ENCODE data around the gene CNN2.

Gene CNN2

GRCh38 chr19:1017906-1018305, 8.5 kb upstream of the CNN2 start:
- Histone ChIP-seq H3K27me3 (ENCODE audit: insufficient read depth, low read depth) (no peaks in the 10 kb centered on the region), H2AFZ (ENCODE audit: low read depth) (no peak overlapping the region), H3K9ac (no peak overlapping the region), H3K36me3 (ENCODE audit: insufficient read depth) (no peaks in the 10 kb centered on the region), H3K27ac (no peak overlapping the region), H3K4me2 (no peak overlapping the region), H3K4me3 (IDR thresholded peaks at IDR 0.05; ENCODE audit: insufficient read depth, low read depth, low read length) (no peak overlapping the region), H3K4me1 (ENCODE audit: low read depth, poor library complexity, severe bottlenecking) (peaks cover 22% of the 10 kb centered on the region), H4K20me1 (ENCODE audit: insufficient read depth) (peaks cover 14% of the 10 kb centered on the region), H3K79me2 (ENCODE audit: insufficient read depth, low read depth) (peaks cover 60% of the 10 kb centered on the region)
- TF ChIP-seq CTCF (conservative IDR thresholded peaks at IDR 0.05; ENCODE audit: low read depth, low read length), result no peak

- H3K9ac ChIP-seq, result no peak overlapping the region; the same call in 1 of the 2 replicates
- peaks cover 22% of the 10 kb centered on the region for H3K4me1 ChIP-seq (ENCODE audit: low read depth, poor library complexity, severe bottlenecking)
- peaks cover 14% of the 10 kb centered on the region for H4K20me1 ChIP-seq (ENCODE audit: insufficient read depth)
- H3K4me2 ChIP-seq, result no peak overlapping the region; the same call in 1 of the 2 replicates
- H3K27ac ChIP-seq, result no peak overlapping the region
- H3K27me3 ChIP-seq (ENCODE audit: insufficient read depth, low read depth), result no peaks in the 10 kb centered on the region
- no peak for TF ChIP-seq CTCF (conservative IDR thresholded peaks at IDR 0.05; ENCODE audit: low read depth, low read length)
- H3K36me3 ChIP-seq (ENCODE audit: insufficient read depth), result no peaks in the 10 kb centered on the region
- no peak overlapping the region for H3K4me3 ChIP-seq (IDR thresholded peaks at IDR 0.05; ENCODE audit: insufficient read depth, low read depth, low read length)
- H3K79me2 ChIP-seq (ENCODE audit: insufficient read depth, low read depth), result peaks cover 60% of the 10 kb centered on the region
- no peak overlapping the region for H2AFZ ChIP-seq (ENCODE audit: low read depth)
These were observed 8.0 kb upstream of the CNN2 start for GRCh38 chr19:1018393-1018792.

- Histone ChIP-seq H3K4me3 (IDR thresholded peaks at IDR 0.05; ENCODE audit: insufficient read depth, low read depth, low read length) (no peak overlapping the region), H3K4me1 (ENCODE audit: low read depth, poor library complexity, severe bottlenecking) (peaks cover 22% of the 10 kb centered on the region), H3K79me2 (ENCODE audit: insufficient read depth, low read depth) (peaks cover 60% of the 10 kb centered on the region), H3K27me3 (ENCODE audit: insufficient read depth, low read depth) (no peaks in the 10 kb centered on the region), H3K4me2 (peak overlapping the region; percentile 82), H2AFZ (ENCODE audit: low read depth) (no peak overlapping the region), H4K20me1 (ENCODE audit: insufficient read depth) (peaks cover 14% of the 10 kb centered on the region), H3K36me3 (ENCODE audit: insufficient read depth) (no peaks in the 10 kb centered on the region), H3K9ac (peak overlapping the region; percentile 83; the same call in 1 of the 2 replicates), H3K27ac (no peak overlapping the region)
- no peak for TF ChIP-seq CTCF (conservative IDR thresholded peaks at IDR 0.05; ENCODE audit: low read depth, low read length)
These were observed 7.3 kb upstream of the CNN2 start for GRCh38 chr19:1018932-1019615.

GRCh38 chr19:1019616-1019961, 6.8 kb upstream of the CNN2 start:
- Histone ChIP-seq H3K36me3 (ENCODE audit: insufficient read depth) (no peaks in the 10 kb centered on the region), H3K4me1 (ENCODE audit: low read depth, poor library complexity, severe bottlenecking) (peaks cover 22% of the 10 kb centered on the region), H3K27me3 (ENCODE audit: insufficient read depth, low read depth) (no peaks in the 10 kb centered on the region), H4K20me1 (ENCODE audit: insufficient read depth) (peaks cover 14% of the 10 kb centered on the region), H3K4me3 (IDR thresholded peaks at IDR 0.05; ENCODE audit: insufficient read depth, low read depth, low read length) (no peak overlapping the region), H3K4me2 (peak overlapping the region; percentile 82), H3K27ac (no peak overlapping the region; the same call in 1 of the 2 replicates), H3K79me2 (ENCODE audit: insufficient read depth, low read depth) (peaks cover 60% of the 10 kb centered on the region), H3K9ac (peak overlapping the region; percentile 83; the same call in 1 of the 2 replicates), H2AFZ (ENCODE audit: low read depth) (no peak overlapping the region)
- no peak for TF ChIP-seq CTCF (conservative IDR thresholded peaks at IDR 0.05; ENCODE audit: low read depth, low read length)
